Ascending aorta (tissue), 2 donors: Measurements from ENCODE around the gene DDI2. TPM values are rescaled to one million over a fixed set of nuclear protein-coding genes. Genes with fewer than 3 reads are reported as not detected.
"Not testable (repeated sequence)": the region's sequence is repeated elsewhere in the genome, so short reads cannot be mapped to it uniquely, and the experiment has no call there.

Experiments
- DNase-seq, 2 donors: peaks; one replicate each; pipeline ENCODE4 v3.0.0-alpha.2; 2019; ENCODE audit warnings: low spot score in 2 of 2
- H3K27ac ChIP-seq, 2 donors: fragments of 200-600 bp; sonication (generic); one replicate each; pipeline ENCODE4 v1.5.1; 2016 to 2017; ENCODE audit warnings: mild to moderate bottlenecking in 1 of 2
- H3K27me3 ChIP-seq: fragments of 200-600 bp; sonication (generic); one replicate; pipeline ENCODE4 v1.5.1; 2017
- H3K36me3 ChIP-seq, 2 donors: fragments of 200-600 bp; sonication (generic); one replicate each; pipeline ENCODE4 v1.5.1; 2016
- H3K4me1 ChIP-seq, 2 donors: fragments of 200-600 bp; sonication (generic); one replicate each; pipeline ENCODE4 v1.5.1; 2016 to 2017; ENCODE audit warnings: mild to moderate bottlenecking in 1 of 2
- H3K4me3 ChIP-seq, 2 donors: fragments of 200-600 bp; sonication (generic); one replicate each; pipeline ENCODE4 v1.5.1; 2016 to 2017; ENCODE audit warnings: mild to moderate bottlenecking in 1 of 2
- H3K9me3 ChIP-seq, 2 donors: fragments of 200-600 bp; sonication (generic); one replicate each; pipeline ENCODE4 v1.5.1; 2016
- CTCF ChIP-seq, 3 experiments: fragments of 200-600 bp in 2 of 3; fragments of 450-650 bp in 1 of 3; sonication (generic) in 2 of 3; IDR thresholded peaks; one replicate each; pipeline ENCODE4 v1.5.1; 2016 to 2019; ENCODE audit warnings: antibody characterized with exemption in 3 of 3, mild to moderate bottlenecking in 1 of 3, moderate library complexity in 1 of 3
- intact Hi-C: fragments of 100-400 bp; cut with DNase I; formaldehyde crosslinking; loops from one replicate; pipeline ENCODE4 v1.15.1; 2023
- total RNA-seq: library from RNA; depleted of rRNA; stranded (reverse); fragments of >200 nt; gene quantifications from one replicate; pipeline ENCODE4 v1.1.0, GENCODE V29; 2016

The DDI2 gene
- total RNA-seq, 1 donor from 2014 or later = 13.0 TPM

GRCh38 chr1:15650433-15650832 lies 33.2 kb downstream of the DDI2 start:
- Histone ChIP-seq H3K36me3 (peaks cover 26 to 52% of the 10 kb centered on the region in 2 donors), H3K27me3 (no peaks in the 10 kb centered on the region), H3K4me3 (no peak overlapping the region), H3K27ac (no peak overlapping the region), H3K9me3 (no peaks in the 10 kb centered on the region), H3K4me1 (no peaks in the 10 kb centered on the region)
- intact Hi-C loops = no loop called here
- DNase-seq = no peak
- TF ChIP-seq CTCF (IDR thresholded peaks at IDR 0.05) = no peak

- H3K4me1 ChIP-seq, H3K4me3 ChIP-seq, DNase-seq, H3K9me3 ChIP-seq, intact Hi-C loops, H3K27ac ChIP-seq, H3K27me3 ChIP-seq: not testable (repeated sequence)
- H3K36me3 ChIP-seq = peaks cover 34 to 62% of the 10 kb centered on the region in 2 donors
These were observed 34.9 kb downstream of the DDI2 start for GRCh38 chr1:15652130-15652529.

- H3K36me3 ChIP-seq = peaks cover 38 to 74% of the 10 kb centered on the region in 2 donors
- no peaks in the 10 kb centered on the region for H3K4me1 ChIP-seq
- intact Hi-C loops = no loop called here
- no peak for TF ChIP-seq CTCF (IDR thresholded peaks at IDR 0.05)
- H3K27ac ChIP-seq = no peak overlapping the region
- DNase-seq = no peak
- no peaks in the 10 kb centered on the region for H3K9me3 ChIP-seq
- no peaks in the 10 kb centered on the region for H3K27me3 ChIP-seq
- no peak overlapping the region for H3K4me3 ChIP-seq
These were observed 36.9 kb downstream of the DDI2 start for GRCh38 chr1:15654091-15654690.

- no peaks in the 10 kb centered on the region for H3K9me3 ChIP-seq
- no peaks in the 10 kb centered on the region for H3K27me3 ChIP-seq
- no peak overlapping the region for H3K4me3 ChIP-seq
- TF ChIP-seq CTCF (IDR thresholded peaks at IDR 0.05) = no peak
- H3K36me3 ChIP-seq = peaks cover 52 to 79% of the 10 kb centered on the region in 2 donors
- H3K4me1 ChIP-seq = no peaks in the 10 kb centered on the region
- H3K27ac ChIP-seq = no peak overlapping the region
- DNase-seq = no peak
- intact Hi-C loops = no loop called here
These were observed 39.2 kb downstream of the DDI2 start for GRCh38 chr1:15656464-15656863.

GRCh38 chr1:15657021-15657420 lies 39.8 kb downstream of the DDI2 start:
- H3K27me3 ChIP-seq = no peaks in the 10 kb centered on the region
- H3K36me3 ChIP-seq = peaks cover 52 to 84% of the 10 kb centered on the region in 2 donors
- no peak for DNase-seq
- H3K27ac ChIP-seq = no peak overlapping the region
- no peak overlapping the region for H3K4me3 ChIP-seq
- no peak for TF ChIP-seq CTCF (IDR thresholded peaks at IDR 0.05)
- H3K9me3 ChIP-seq = no peaks in the 10 kb centered on the region
- intact Hi-C loops = no loop called here
- H3K4me1 ChIP-seq = no peaks in the 10 kb centered on the region

- no peak for TF ChIP-seq CTCF (IDR thresholded peaks at IDR 0.05)
- DNase-seq = no peak
- H3K27me3 ChIP-seq = no peaks in the 10 kb centered on the region
- no peak overlapping the region for H3K4me3 ChIP-seq
- no peak overlapping the region for H3K27ac ChIP-seq
- intact Hi-C loops = no loop called here
- peaks cover 36 to 64% of the 10 kb centered on the region in 2 donors for H3K36me3 ChIP-seq
- H3K4me1 ChIP-seq = no peaks in the 10 kb centered on the region
- H3K9me3 ChIP-seq = no peaks in the 10 kb centered on the region
These were observed 42.9 kb downstream of the DDI2 start for GRCh38 chr1:15660151-15660550.
